HepG2 (cell line): ENCODE data around the gene CCK. TPM values are rescaled to one million over a fixed set of nuclear protein-coding genes. Genes with fewer than 3 reads are reported as not detected.
A peak's percentile ranks its signal among the peaks of the same experiment; 100 is the strongest.

Experiments used
- CAMTA2 ChIP-seq: sonication (generic); formaldehyde crosslinking; IDR thresholded peaks from 2 replicates; pipeline ENCODE4 v1.4.0; 2020; ENCODE audit warnings: mild to moderate bottlenecking, missing genetic modification reagents, borderline replicate concordance
- CREB1 ChIP-seq, 2 experiments: fragments of 450-650 bp in 1 of 2; IDR thresholded peaks; 2 replicates each; pipeline ENCODE4 v1.6.1; 2016 to 2017; ENCODE audit warnings: control low read depth in 1 of 2, mild to moderate bottlenecking in 1 of 2, missing compliant biosample characterization in 1 of 2, missing genetic modification characterization in 1 of 2
- FOXJ3 ChIP-seq: sonication (generic); formaldehyde crosslinking; IDR thresholded peaks from 2 replicates; pipeline ENCODE4 v1.4.0; 2020; ENCODE audit warnings: missing genetic modification reagents, mild to moderate bottlenecking, borderline replicate concordance
- HDAC6 ChIP-seq: fragments of 200-600 bp; sonication (generic); IDR thresholded peaks from 2 replicates; pipeline ENCODE4 v1.7.0; 2017; ENCODE audit warnings: mild to moderate bottlenecking, antibody characterized with exemption, low read length, low read depth
- LCORL ChIP-seq, 2 experiments: fragments of 450-650 bp in 1 of 2; sonication (generic) in 1 of 2; formaldehyde crosslinking in 1 of 2; IDR thresholded peaks; 2 replicates each; pipeline versions ENCODE4 v1.5.0 to v1.6.1; 2017 to 2020; ENCODE audit warnings: antibody characterized with exemption in 1 of 2, missing genetic modification reagents in 1 of 2
- SALL1 ChIP-seq: sonication (generic); formaldehyde crosslinking; IDR thresholded peaks from 2 replicates; pipeline ENCODE4 v1.8.0; 2022; ENCODE audit warnings: mild to moderate bottlenecking, missing genetic modification reagents
- YEATS2 ChIP-seq: sonication (generic); formaldehyde crosslinking; IDR thresholded peaks from 2 replicates; pipeline ENCODE4 v1.4.0; 2020; ENCODE audit warnings: missing genetic modification reagents, borderline replicate concordance
- ZNF282 ChIP-seq: fragments of 450-650 bp; IDR thresholded peaks from 2 replicates; pipeline ENCODE4 v1.6.1; 2018; ENCODE audit not compliant: partially characterized antibody
- ZNF564 ChIP-seq: sonication (generic); formaldehyde crosslinking; IDR thresholded peaks from 2 replicates; pipeline ENCODE4 v1.8.1; 2023; ENCODE audit warnings: mild to moderate bottlenecking, missing genetic modification reagents
- polyA plus RNA-seq, 8 experiments: library from polyadenylated mRNA; depleted of rRNA in 3 of 8; stranded (reverse) in 7 of 8; unstranded in 1 of 8; fragments of >200 nt; fragmentation: Illumina TruSeq in 4 of 8; extraction: Trizol in 4 of 8; gene quantifications; 2 replicates each; pipeline versions ENCODE4 v1.2.1 to v1.2.3, GENCODE V29; 2011 to 2016; ENCODE audit warnings: low read depth in 4 of 8, missing spikeins in 1 of 8, mixed read lengths in 1 of 8; ENCODE audit not compliant: insufficient read depth in 1 of 8
- total RNA-seq, 5 experiments: library from RNA; depleted of rRNA; stranded (reverse); fragments of >200 nt; fragmentation: Illumina TruSeq; extraction: Trizol; gene quantifications; 2 replicates each; pipeline ENCODE4 v1.2.3, GENCODE V29; 2016; ENCODE audit warnings: low read depth in 1 of 5
- TF ChIP-seq, protein P1 (sequence below): sonication (generic); formaldehyde crosslinking; IDR thresholded peaks from 2 replicates; pipeline ENCODE4 v1.4.0; 2020; ENCODE audit warnings: missing genetic modification reagents, borderline replicate concordance
- TF ChIP-seq, protein P2 (sequence below): sonication (generic); formaldehyde crosslinking; IDR thresholded peaks from 2 replicates; pipeline ENCODE4 v1.8.1; 2023; ENCODE audit warnings: mild to moderate bottlenecking, missing genetic modification reagents
- TF ChIP-seq, protein P3 (sequence below): sonication (generic); formaldehyde crosslinking; IDR thresholded peaks from 2 replicates; pipeline ENCODE4 v1.5.0; 2020; ENCODE audit warnings: mild to moderate bottlenecking, low read depth, missing genetic modification reagents, borderline replicate concordance
- TF ChIP-seq, protein P4 (sequence below), 2 experiments: sonication (generic) in 1 of 2; formaldehyde crosslinking in 1 of 2; IDR thresholded peaks; 2 replicates each; pipeline versions ENCODE4 v1.6.1 to v1.9.0; 2014 to 2022; ENCODE audit warnings: antibody characterized with exemption in 1 of 2, borderline replicate concordance in 1 of 2, inconsistent platforms in 1 of 2, low read depth in 1 of 2, missing genetic modification reagents in 1 of 2
- TF ChIP-seq, protein P5 (sequence below): IDR thresholded peaks from 2 replicates; pipeline ENCODE4 v1.6.1; 2016; ENCODE audit warnings: mild to moderate bottlenecking, missing biosample characterization, missing genetic modification reagents
- TF ChIP-seq, protein P6 (sequence below): sonication (generic); formaldehyde crosslinking; IDR thresholded peaks from 2 replicates; pipeline ENCODE4 v1.4.0; 2020; ENCODE audit warnings: missing genetic modification reagents

CCK gene
- total and polyA plus RNA-seq, 2 of the 13 experiments (the other 11 are each of a cell fraction or from before 2014, with no cell fraction given), result not detected

DNA sequence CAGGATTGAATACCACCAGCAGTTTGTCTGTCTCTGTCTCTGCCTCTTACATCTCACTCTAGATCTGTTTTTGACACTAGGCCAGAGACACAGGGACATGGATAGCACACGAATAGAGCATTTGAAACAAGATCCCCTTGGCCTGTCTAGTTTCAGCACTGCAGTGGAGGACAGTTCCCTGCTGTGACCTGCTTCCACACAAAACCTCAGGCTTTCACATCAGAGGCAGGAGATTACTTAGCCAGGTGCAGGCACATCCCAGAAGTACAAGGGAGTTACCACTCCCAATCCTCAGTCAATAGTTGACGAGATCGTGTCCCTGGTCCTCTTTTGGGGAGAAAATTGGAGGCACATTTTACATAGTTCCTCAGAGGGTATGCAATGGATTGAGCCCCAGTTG is 34.0 kb upstream of the CCK start (continued):
- TF ChIP-seq, protein P1, sequence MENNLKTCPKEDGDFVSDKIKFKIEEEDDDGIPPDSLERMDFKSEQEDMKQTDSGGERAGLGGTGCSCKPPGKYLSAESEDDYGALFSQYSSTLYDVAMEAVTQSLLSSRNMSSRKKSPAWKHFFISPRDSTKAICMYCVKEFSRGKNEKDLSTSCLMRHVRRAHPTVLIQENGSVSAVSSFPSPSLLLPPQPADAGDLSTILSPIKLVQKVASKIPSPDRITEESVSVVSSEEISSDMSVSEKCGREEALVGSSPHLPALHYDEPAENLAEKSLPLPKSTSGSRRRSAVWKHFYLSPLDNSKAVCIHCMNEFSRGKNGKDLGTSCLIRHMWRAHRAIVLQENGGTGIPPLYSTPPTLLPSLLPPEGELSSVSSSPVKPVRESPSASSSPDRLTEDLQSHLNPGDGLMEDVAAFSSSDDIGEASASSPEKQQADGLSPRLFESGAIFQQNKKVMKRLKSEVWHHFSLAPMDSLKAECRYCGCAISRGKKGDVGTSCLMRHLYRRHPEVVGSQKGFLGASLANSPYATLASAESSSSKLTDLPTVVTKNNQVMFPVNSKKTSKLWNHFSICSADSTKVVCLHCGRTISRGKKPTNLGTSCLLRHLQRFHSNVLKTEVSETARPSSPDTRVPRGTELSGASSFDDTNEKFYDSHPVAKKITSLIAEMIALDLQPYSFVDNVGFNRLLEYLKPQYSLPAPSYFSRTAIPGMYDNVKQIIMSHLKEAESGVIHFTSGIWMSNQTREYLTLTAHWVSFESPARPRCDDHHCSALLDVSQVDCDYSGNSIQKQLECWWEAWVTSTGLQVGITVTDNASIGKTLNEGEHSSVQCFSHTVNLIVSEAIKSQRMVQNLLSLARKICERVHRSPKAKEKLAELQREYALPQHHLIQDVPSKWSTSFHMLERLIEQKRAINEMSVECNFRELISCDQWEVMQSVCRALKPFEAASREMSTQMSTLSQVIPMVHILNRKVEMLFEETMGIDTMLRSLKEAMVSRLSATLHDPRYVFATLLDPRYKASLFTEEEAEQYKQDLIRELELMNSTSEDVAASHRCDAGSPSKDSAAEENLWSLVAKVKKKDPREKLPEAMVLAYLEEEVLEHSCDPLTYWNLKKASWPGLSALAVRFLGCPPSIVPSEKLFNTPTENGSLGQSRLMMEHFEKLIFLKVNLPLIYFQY (CRISPR knock-in tag), result 0 out of 2 replicates have a peak, but pooled peaks have one; percentile 44
- TF ChIP-seq, protein P2, sequence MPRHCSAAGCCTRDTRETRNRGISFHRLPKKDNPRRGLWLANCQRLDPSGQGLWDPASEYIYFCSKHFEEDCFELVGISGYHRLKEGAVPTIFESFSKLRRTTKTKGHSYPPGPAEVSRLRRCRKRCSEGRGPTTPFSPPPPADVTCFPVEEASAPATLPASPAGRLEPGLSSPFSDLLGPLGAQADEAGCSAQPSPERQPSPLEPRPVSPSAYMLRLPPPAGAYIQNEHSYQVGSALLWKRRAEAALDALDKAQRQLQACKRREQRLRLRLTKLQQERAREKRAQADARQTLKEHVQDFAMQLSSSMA (CRISPR knock-in tag), result no peak
- TF ChIP-seq CREB1 (IDR thresholded peaks at IDR 0.05) (no peak), CREB1 (CRISPR knock-in tag; IDR thresholded peaks at IDR 0.05) (no peak), CAMTA2 (no peak), FOXJ3 (CRISPR knock-in tag) (no peak), ZNF564 (CRISPR knock-in tag) (no peak), HDAC6 (no peak), SALL1 (CRISPR knock-in tag) (peak; percentile 58; the same call in 1 of the 2 replicates), YEATS2 (CRISPR knock-in tag) (peak; percentile 45; the same call in 1 of the 2 replicates), LCORL (IDR thresholded peaks at IDR 0.05) (no peak), LCORL (CRISPR knock-in tag; IDR thresholded peaks at IDR 0.05) (no peak), ZNF282 (no peak)
- TF ChIP-seq, protein P3, sequence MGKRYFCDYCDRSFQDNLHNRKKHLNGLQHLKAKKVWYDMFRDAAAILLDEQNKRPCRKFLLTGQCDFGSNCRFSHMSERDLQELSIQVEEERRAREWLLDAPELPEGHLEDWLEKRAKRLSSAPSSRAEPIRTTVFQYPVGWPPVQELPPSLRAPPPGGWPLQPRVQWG, result no peak
- TF ChIP-seq, protein P4, sequence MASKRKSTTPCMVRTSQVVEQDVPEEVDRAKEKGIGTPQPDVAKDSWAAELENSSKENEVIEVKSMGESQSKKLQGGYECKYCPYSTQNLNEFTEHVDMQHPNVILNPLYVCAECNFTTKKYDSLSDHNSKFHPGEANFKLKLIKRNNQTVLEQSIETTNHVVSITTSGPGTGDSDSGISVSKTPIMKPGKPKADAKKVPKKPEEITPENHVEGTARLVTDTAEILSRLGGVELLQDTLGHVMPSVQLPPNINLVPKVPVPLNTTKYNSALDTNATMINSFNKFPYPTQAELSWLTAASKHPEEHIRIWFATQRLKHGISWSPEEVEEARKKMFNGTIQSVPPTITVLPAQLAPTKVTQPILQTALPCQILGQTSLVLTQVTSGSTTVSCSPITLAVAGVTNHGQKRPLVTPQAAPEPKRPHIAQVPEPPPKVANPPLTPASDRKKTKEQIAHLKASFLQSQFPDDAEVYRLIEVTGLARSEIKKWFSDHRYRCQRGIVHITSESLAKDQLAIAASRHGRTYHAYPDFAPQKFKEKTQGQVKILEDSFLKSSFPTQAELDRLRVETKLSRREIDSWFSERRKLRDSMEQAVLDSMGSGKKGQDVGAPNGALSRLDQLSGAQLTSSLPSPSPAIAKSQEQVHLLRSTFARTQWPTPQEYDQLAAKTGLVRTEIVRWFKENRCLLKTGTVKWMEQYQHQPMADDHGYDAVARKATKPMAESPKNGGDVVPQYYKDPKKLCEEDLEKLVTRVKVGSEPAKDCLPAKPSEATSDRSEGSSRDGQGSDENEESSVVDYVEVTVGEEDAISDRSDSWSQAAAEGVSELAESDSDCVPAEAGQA (IDR thresholded peaks at IDR 0.05; ENCODE audit: low read depth), result no peak
- TF ChIP-seq, protein P4 (CRISPR knock-in tag; IDR thresholded peaks at IDR 0.05; ENCODE audit: borderline replicate concordance), result no peak
- TF ChIP-seq, protein P5, sequence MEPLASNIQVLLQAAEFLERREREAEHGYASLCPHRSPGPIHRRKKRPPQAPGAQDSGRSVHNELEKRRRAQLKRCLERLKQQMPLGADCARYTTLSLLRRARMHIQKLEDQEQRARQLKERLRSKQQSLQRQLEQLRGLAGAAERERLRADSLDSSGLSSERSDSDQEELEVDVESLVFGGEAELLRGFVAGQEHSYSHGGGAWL, result no peak
- TF ChIP-seq, protein P6, sequence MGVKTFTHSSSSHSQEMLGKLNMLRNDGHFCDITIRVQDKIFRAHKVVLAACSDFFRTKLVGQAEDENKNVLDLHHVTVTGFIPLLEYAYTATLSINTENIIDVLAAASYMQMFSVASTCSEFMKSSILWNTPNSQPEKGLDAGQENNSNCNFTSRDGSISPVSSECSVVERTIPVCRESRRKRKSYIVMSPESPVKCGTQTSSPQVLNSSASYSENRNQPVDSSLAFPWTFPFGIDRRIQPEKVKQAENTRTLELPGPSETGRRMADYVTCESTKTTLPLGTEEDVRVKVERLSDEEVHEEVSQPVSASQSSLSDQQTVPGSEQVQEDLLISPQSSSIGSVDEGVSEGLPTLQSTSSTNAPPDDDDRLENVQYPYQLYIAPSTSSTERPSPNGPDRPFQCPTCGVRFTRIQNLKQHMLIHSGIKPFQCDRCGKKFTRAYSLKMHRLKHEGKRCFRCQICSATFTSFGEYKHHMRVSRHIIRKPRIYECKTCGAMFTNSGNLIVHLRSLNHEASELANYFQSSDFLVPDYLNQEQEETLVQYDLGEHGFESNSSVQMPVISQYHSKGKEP (CRISPR knock-in tag), result peak; percentile 65; the same call in 1 of the 2 replicates
